Posterior vena cava (tissue), 2 donors: ENCODE measurements around the gene FAIM2. TPM values are rescaled to one million over a fixed set of nuclear protein-coding genes. Genes with fewer than 3 reads are reported as not detected.

Experiments used
- DNase-seq: peaks from one replicate; pipeline ENCODE4 v3.0.0-alpha.2; 2020; ENCODE audit warnings: low spot score
- intact Hi-C, 2 donors: fragments of 100-400 bp; cut with DNase I; formaldehyde crosslinking; loops; one replicate each; pipeline versions ENCODE4 v1.14.1 to v1.14.2; 2022 to 2023
- total RNA-seq, 2 donors: library from RNA; stranded (reverse); fragmentation: NEBNext Ultra II Directional; extraction: Animal tissue kit (Norgen Biotek cat#: 25700); gene quantifications; one replicate each; pipeline ENCODE4 v1.2.1, GENCODE V29; 2021
- donor health status: DM: yes; HTN: yes; CAD: no.
- donor health status: DM: yes; HTN: yes; CAD: no.

FAIM2 gene
- total RNA-seq, 2 donors from 2014 or later = 1.8 to 2.5 TPM

DNA sequence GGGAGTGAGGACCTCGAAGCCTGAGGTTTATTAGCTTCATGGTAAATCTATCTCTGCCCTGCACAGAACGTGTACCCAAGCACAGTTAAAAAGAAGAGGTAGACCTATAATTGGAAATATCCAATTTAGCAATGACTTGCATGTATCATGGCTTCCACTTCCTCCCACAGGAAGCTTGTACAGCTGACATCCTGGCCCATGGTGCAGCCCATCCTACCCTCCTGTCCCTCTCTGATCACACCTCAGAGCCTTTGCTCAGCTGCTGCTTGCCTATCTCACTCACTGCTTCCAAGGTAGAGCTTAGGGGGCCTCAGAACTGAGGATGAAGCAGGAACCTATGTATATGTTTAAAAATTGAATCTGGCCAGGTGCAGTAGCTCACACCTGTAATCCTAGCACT, 56.5 kb downstream of the FAIM2 start:
- no peak for DNase-seq
- intact Hi-C loops = no loop called here

DNA sequence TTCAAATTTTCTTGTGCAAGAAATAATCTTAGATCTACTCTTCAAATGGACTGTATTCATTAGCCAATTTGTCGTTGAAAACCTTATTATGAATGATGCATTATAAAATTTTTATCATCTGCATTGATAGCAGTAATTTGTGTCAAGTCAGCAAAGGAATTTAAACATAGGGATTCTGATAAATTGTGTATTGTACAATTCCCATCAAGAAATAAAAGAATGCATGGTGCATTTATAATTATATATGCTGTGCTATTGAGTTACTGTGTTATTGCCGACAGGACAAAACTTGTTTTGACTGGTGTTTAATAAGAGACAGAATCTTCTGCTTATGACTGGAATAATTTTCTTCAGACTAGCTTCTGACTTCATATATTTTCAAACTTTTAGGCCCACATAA, 57.7 kb downstream of the FAIM2 start:
- DNase-seq = no peak
- intact Hi-C loops = no loop called here

DNA sequence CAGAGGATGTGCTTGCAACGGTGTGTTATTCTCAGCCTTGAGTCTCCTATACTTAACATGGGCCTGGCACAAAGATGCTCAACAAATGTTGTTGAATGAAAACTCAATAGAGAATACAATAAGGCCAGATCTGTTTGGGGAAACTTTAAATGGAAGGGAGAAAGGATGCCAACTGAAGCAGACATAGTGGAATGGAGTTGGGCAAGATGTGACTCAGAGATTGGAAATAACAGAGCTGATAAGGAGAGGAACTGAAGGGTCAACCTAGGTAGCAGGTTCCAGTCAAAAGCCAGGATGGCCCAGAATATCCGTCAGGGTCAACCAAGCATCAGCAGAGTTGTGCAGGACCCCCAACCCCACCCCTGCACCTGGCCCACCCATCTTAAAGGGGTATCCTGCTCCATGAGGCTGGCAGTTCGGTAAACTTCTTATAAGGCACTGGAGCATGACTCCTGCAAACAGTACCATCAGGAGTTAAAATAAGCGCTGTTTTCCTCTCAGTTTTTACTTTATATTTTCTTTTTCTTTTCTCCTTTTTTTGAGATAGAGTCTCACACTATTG, 59.7 kb downstream of the FAIM2 start:
- intact Hi-C loops = loop anchor here in 1 of 2 donors (2.0 to 5.0 kb wide), 2 partner anchors 15 to 67 kb away; partner anchors contain the start of gene NCKAP5L
- DNase-seq = no peak

DNA sequence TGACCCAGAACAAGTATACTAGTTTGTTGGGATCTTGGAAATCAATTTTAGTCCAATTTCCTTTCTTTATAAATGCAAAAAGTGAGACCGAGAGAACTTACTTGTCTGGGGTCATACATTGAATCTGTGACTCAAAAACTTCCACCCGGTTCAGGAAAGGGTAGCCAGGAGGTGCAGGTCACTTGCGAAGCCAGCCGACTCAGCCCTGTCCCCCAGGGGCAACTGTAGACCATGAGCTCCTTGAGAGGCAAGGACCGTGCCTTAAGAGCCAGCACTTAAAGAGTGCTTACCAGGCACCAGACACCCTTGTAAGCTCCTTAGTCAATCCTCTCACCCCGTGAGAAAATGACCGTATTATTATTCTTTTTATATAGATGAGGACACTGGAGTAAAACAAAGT, 60.3 kb downstream of the FAIM2 start:
- intact Hi-C loops = loop anchor here in 1 of 2 donors (2.0 to 5.0 kb wide), 2 partner anchors 15 to 66 kb away; partner anchors contain the start of gene NCKAP5L

DNA sequence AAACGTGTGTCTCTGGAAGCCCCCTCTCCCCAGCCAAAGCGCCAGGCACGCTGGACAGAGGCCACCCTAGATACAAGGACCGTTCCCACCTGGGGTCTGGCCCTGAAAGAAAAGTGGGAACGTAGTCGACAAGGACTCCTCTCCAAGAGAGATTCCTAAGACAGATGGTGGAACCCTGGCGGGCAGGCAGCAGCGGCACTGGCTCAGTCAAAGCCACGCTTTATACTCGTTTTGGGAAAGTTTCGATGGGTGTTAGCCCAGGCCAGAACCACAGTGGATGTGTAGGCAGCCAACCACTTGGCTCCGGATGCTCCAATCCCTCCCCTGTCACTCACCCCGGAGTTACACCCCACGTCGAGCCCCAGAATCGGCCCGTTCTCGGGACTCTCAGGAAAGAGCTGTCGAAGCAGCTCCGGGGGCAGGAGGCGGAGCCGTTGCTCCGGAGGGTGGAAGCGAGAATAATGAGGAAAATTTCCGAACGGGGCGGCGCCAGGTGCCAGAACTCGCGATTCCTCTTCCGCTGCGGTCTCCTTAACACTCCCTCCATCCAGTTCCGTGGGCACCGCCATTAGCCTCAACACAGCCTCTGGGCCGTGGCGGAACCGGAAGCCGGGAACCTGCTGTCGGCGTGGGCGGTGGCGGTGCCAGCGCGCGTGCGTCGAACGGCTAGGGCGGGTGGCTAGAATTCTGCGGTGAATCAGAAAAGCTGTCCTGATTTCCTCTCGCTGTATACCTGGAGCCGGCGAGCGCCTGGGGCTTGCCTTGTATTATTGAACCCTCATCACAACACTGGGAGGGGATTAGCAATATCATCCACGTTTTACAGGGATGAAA, 61.0 kb downstream of the FAIM2 start, which contains the start of gene BCDIN3D:
Gene BCDIN3D (minus strand): TSS at position 588 of the 834 bp plus-strand sequence. CDS start 19 bp downstream, at position 569.
- intact Hi-C loops = loop anchor here in 1 of 2 donors (2.0 to 5.0 kb wide), 2 partner anchors 14 to 65 kb away; partner anchors contain the start of gene NCKAP5L
- peak; percentile 98 for DNase-seq

More for the DNA sequence above, 60.3 kb downstream of the FAIM2 start:
- no peak for DNase-seq

DNA sequence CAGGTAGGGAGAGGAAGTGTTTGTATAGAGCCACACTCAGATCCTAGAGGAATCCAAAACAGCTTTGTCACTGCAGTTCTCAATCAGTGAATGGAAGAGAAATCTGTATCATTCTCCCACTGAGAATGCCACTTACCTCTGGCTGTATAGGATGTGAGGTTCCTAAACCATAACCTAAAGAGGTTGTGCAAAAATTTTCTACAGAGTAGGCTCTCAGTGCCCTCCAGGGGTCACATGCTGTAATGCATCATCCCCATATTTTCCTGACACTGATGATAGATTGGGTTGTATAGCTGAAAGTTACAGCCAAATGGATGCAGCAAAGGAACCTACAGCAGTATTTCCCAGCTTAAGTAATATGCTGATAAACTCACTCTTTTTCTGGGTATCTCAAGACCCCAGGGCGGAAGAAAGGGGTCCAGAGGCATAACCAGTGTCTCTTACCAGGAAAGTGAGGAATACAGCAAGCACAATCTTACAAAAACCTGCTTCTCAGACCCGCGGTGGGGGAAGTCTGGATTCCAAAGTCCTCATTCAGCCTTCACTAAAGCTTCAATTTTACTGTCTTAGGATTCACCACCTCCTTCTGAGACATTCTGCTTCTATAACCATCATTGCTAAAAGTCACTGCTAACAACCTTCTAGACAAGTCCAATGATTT, 64.6 kb downstream of the FAIM2 start:
- intact Hi-C loops = no loop called here
- no peak for DNase-seq

DNA sequence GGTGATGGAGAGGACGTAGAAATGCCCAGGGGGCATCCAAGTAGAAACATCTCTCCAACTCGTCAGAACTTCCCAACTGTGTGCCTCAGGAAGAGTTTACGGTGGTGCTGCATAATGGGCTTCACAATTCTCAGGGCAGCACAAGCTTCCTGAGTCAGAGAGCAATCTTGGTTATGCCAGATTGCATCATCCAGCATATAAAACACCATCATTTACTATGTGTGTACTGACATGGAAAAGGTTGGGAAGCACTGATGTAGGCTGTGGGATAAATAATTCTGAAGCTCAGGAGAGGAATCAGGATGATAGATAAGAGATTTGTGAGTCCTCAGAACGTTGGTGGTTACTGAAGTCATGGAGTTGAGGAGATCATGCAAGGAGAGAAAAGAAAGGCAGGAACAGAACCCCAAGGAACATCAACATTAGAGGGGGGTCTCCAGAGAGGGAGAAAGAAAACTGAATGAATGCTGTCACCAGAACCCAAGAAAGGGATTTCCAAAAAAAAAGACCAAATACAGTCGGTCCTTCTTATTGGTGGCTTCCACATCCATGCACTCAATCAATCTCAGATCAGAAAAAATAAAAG, 70.8 kb downstream of the FAIM2 start:
- intact Hi-C loops = no loop called here
- no peak for DNase-seq

DNA sequence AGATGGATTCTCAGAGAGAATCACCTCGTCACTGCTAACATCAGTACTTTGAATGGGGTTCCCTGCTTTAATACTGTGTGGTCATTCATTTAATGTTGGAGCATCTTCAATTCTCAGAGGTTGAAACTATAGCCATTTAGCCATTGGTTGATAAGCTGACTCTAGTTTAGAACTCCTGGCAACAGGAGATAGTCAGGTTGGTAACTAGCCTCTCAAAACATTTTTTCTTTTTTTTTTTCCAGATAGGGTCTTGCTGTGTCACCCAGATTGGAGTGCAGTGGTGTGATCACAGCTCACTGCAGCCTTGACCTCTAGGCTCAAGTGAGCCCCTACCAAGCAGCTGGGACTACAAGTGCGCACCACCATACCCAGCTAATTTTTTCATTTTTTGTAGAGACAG, 72.0 kb downstream of the FAIM2 start:
- no peak for DNase-seq
- intact Hi-C loops = no loop called here

DNA sequence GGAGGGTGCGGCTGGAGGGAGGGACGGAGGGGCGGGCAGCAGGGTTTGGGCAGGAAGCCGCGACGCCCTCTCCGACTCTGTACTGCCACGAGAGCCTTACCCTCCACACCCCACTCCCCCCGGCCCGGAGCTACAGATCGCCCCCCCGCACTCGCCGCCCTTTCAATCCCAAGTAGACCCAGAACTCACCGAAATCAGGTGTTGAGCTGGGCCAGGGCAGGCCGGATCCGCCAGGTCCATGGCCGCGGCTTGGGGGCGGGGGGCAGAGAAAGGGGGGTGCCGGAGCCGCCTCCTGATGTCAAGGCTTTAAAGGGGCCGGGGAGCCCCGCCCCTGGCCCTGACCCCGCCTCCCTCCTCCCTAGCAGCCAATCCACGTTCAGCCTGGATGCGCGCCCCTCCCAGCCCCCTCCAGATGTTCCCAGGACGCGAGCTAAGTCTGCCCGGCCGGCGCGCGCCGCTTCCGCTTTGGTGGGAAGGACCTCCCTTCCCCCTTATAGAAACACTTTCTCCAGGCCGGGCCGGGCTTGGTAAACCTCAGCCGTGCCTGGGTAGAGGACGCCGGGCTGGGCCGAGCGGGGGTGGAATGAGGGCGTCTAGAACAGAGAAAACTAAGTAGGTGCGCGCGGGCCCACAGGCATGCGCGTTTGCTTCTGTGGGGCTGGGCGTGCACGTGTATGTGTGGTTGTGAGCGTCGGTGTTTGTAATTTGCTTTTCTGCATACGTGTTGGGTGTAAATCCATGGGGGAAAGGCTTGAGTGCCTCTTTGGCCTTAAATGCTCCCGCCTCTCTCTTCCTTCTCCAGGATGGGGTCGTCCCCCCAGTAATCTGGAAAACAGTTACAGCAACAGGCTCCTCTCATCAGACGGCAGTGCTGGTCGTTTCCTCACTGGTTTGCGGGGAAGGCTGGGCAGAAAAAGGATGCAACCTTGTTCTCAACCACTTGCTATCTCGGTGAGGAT, 75.3 kb downstream of the FAIM2 start, which contains the start of gene NCKAP5L:
Gene NCKAP5L (minus strand): TSS at position 281 of the 959 bp plus-strand sequence. CDS start 24,369 bp downstream, outside the sequence.
- DNase-seq = peak; percentile 99
- intact Hi-C loops = loop anchor here in 1 of 2 donors (2.0 kb wide), 1 partner anchor 14 kb away; the partner anchor contains the start of gene BCDIN3D

DNA sequence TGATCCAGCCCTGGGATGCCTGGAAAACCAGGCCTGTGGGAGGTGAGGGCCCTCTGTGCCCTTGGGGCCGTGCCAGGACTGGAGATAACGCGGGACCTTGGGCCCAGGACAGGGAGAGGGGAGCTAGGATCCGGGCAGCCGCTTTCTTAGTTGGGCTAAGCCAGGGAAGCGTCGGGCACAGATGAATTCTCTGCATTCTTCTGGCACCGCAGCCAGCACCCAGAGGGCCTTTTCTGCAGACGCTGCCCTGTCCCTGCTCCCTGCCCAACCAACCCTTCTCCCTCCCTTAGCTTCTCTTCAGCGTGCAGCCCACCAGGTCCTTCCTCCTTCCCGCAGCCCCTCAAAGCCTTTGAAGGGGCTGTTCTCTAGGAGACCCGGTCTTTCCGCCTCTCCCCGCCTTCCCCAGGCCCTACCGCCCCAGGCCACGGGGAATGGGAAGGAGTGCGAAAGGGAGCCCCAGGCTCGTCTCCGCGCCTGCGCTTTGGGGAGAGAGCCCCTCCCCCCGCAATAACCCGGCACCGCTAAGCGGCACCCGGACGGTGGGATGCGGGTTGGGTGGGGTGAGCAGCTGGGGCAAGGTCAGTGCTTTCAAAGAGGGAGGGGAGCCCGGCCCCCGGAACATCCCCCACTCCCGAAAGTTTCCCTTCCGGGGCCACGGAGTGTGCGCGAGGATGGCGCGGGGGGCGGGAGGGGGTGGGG, 76.2 kb downstream of the FAIM2 start:
- DNase-seq = peak; percentile 88
- intact Hi-C loops = loop anchor here in 1 of 2 donors (2.0 kb wide), 1 partner anchor 15 kb away; the partner anchor contains the start of gene BCDIN3D

DNA sequence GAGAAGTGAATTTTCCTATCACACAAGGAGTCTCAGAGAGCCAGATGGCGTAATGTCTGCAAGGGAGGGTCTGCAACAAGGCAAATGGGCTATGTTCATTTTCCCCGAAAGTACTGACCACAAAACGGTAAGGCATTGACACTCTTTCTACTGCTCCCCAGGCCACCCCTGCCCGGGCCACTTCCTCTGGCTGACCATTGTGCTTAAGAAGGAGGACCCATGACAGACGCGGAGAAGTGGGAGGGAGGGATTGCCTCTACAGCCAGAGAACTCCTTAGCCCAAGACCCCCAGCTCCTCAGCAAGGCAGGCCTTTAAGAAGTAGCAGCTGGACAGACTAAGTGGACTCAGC, 76.7 kb downstream of the FAIM2 start:
- no peak for DNase-seq
- intact Hi-C loops = no loop called here

DNA sequence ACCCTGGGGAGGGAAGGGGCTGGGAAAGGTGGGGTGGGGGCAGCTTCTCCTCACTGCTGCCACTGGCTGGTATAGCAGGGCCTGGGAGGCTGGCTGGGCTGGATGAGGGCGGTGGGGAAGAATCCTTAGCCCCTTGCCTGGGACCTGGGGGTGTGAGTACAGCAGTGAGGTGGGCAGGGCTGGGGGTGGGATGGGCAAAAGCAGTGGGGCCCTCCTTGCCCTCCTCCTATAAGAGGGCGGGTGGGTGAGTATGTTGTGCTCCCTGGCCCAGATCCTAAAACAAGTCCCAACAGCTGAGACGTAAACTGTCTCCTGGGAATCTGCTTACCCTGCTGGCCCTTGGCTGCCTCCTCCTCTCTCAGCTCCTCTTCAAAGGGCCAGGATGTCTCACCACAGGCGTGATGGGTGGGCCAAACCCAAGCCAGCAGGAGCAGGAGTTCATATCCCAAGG, 77.7 kb downstream of the FAIM2 start:
- intact Hi-C loops = no loop called here
- DNase-seq = peak; percentile 85

DNA sequence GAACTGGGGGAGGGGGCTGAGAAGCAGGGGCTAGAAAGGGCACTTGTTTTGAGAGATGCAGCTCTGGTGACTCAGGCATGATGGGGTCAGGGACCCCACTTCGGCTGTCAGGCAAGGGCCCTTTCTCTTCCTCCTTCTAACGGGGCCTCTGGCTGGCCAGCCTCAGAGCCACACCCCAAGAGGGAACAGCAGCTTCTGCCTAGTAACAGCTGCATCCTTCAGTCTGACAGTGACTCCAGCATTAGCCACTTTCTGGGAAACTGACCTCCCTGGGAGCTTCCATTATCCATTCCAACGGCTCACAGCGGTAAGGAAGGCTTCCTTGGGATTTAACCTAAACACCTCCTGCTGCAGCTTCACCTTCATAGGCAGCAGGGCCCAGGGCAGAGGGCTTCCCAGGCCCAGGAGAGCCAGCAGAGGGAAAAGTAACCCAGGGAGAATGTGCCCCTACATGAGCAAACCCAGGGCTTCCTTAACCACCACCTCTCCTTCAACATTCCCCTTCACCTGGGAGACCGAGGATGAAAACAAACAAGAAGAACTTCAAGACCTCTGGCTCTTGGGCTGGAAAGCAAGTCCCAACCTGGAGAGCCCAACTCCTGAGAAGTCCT, 78.2 kb downstream of the FAIM2 start:
- peak; percentile 89 for DNase-seq
- intact Hi-C loops = no loop called here

DNA sequence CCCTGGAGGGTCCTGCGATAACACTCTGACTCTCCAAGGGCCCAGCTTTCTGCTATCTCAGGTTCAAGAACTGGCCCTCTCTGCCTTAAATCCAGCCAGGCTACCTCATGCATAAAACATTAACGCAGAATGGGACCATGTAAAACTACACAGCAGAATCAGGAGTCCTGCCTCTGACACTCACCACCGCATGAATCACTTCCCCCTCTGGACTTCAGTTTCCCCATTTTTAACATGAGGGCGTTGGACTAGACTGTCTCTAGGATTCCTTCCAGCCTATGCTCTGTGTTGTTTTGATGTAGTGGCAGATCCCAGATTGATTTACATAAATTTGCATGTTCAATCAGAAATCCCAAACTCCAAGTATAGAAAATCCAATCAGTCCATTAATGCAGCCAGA, 78.8 kb downstream of the FAIM2 start:
- no peak for DNase-seq
- intact Hi-C loops = no loop called here

DNA sequence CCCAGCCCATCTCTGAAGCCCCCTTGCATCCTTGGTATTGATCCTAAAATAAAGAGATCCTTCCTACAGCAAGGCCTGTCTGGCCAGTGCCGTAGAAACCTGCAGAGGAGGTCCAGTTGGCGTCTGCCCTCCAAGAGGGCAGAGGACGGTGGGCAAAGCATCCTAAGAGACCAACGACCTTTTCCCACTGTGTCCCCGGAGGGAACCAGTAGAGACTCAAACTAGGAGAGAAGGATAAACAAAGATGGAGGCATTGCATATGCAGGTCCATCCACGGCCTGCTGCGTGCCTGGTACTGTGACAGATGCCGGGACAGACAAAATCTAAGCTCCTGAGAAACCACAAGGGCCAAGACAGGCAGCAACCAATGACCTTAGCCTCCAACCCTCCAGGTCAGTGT, 79.3 kb downstream of the FAIM2 start:
- intact Hi-C loops = no loop called here

DNA sequence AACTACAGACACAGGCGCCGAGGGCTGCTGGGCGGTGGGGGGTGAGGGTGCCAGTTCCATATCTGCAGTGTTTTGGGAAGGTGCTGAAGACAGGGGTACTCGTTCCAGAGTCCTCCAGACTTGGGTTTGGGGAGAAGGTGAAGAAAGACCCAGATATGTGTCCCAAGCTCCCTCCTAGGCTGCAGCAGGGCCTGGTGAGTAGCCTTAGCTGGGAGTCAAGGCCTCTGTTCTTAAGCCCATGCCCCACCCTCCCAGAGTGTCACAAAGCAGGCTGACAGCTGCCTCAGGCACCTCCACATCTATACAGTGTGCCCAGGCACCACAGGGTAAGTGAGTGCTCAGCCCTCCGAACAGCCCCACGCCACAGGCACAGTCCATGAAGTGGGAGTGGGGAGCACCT, 79.7 kb downstream of the FAIM2 start:
- no peak for DNase-seq
- intact Hi-C loops = no loop called here

More for the DNA sequence above, 79.3 kb downstream of the FAIM2 start:
- DNase-seq = no peak

DNA sequence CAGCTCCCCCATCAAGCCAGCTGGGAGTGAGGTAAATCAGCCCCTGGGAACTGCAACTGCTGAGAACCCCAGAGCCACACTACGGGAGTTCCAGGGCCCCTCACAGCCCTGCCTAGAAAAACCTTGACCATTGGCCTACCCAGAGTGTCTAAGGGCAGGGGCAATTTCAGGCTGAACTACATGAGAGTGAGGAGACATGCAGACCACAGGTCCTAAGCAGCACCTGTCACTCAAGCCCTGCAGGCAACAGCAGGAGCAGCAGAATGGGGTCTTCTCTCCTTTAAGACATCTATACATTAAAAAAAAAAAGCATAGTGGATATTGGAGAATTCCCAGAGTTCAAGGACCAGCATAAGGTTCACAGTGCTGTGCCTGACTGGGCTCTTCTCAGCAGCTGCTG, 80.3 kb downstream of the FAIM2 start:
- no peak for DNase-seq
- intact Hi-C loops = no loop called here
